Sigmoid colon (tissue), 7 donors: ENCODE results near the gene ESRRA. TPM values are rescaled to one million over a fixed set of nuclear protein-coding genes. Genes with fewer than 3 reads are reported as not detected.

ENCODE experiments used
- DNase-seq: peaks from one replicate; pipeline ENCODE4 v3.0.0-alpha.2; 2019
- H3K27ac ChIP-seq, 4 donors: fragments of 200-600 bp; sonication (generic); one replicate each; pipeline ENCODE4 v1.5.1; 2016 to 2019; ENCODE audit warnings: mild to moderate bottlenecking in 1 of 4
- H3K27me3 ChIP-seq, 3 donors: fragments of 200-600 bp; sonication (generic); one replicate each; pipeline ENCODE4 v1.5.1; 2019; ENCODE audit warnings: mild to moderate bottlenecking in 1 of 3
- H3K36me3 ChIP-seq, 4 donors: fragments of 200-600 bp; sonication (generic); one replicate each; pipeline ENCODE4 v1.5.1; 2016 to 2019
- H3K4me1 ChIP-seq, 4 donors: fragments of 200-600 bp; sonication (generic); one replicate each; pipeline ENCODE4 v1.5.1; 2017 to 2019
- H3K4me3 ChIP-seq, 4 donors: fragments of 200-600 bp; sonication (generic); one replicate each; pipeline ENCODE4 v1.5.1; 2017 to 2019; ENCODE audit warnings: mild to moderate bottlenecking in 2 of 4, moderate library complexity in 1 of 4
- H3K9me3 ChIP-seq, 4 donors: fragments of 200-600 bp in 3 of 4; sonication (generic) in 3 of 4; one replicate each; pipeline versions ENCODE4 v1.5.1 to v1.6.1; 2013 to 2019
- CTCF ChIP-seq, 4 experiments: fragments of 450-650 bp in 3 of 4; fragments of 200-600 bp in 1 of 4; IDR thresholded peaks; one replicate each; pipeline ENCODE4 v1.5.1; 2016 to 2019; ENCODE audit warnings: antibody characterized with exemption in 4 of 4, mild to moderate bottlenecking in 3 of 4, moderate library complexity in 2 of 4
- EP300 ChIP-seq, 4 donors: sonication (generic); formaldehyde crosslinking; IDR thresholded peaks; one replicate each; pipeline ENCODE4 v1.6.1; 2017; ENCODE audit warnings: antibody characterized with exemption in 4 of 4
- POLR2A ChIP-seq, 2 donors: fragments of 450-650 bp; IDR thresholded peaks; one replicate each; pipeline ENCODE4 v1.6.1; 2016; ENCODE audit warnings: antibody characterized with exemption in 2 of 2, mild to moderate bottlenecking in 2 of 2, moderate library complexity in 2 of 2
- POLR2AphosphoS5 ChIP-seq, 4 donors: sonication (generic); formaldehyde crosslinking; IDR thresholded peaks; one replicate each; pipeline ENCODE4 v1.6.1; 2017; ENCODE audit warnings: antibody characterized with exemption in 4 of 4
- WGBS, 2 donors: extraction: QIAGEN DNeasy Blood & Tissue Kit; methylation state at CpG; one replicate each; pipeline ENCODE4 v1.1.7; 2013; 5-methylcytosine and 5-hydroxymethylcytosine counted together
- intact Hi-C: fragments of 100-400 bp; cut with DNase I; formaldehyde crosslinking; loops from one replicate; pipeline ENCODE4 v1.15.1; 2023
- polyA plus RNA-seq, 3 donors: library from polyadenylated mRNA; stranded (reverse); fragments of 200-250 nt; gene quantifications; one replicate each; pipeline ENCODE4 v1.2.3, GENCODE V29; 2013
- total RNA-seq, 4 donors: library from RNA; depleted of rRNA; stranded (reverse); fragments of >200 nt; gene quantifications; one replicate each; pipeline ENCODE4 v1.1.0, GENCODE V29; 2016
- donor health status: healthy with polysubstance abuse.
- donor health status: Bipolar disorder and iron deficiency.
- donor health status: healthy.

ESRRA gene
- total and polyA plus RNA-seq, 7 donors, result 39.9 to 244 (median 48.7) TPM

GRCh38 chr11:64356498-64357411 lies 51.4 kb downstream of the ESRRA start:
- H3K4me1 ChIP-seq, result peaks cover 0 to 45% (median 38%) of the 10 kb centered on the region in 4 donors
- intact Hi-C loops, result no loop called here
- no peaks in the 10 kb centered on the region for H3K9me3 ChIP-seq
- no peak overlapping the region for H3K27ac ChIP-seq
- 85 to 89% methylated on average over 25 of the region's 25 CpGs for WGBS, 2 donors
- no peak overlapping the region for H3K4me3 ChIP-seq
- no peak for DNase-seq
- peaks cover 0 to 10% (median 7%) of the 10 kb centered on the region in 4 donors for H3K36me3 ChIP-seq
- H3K27me3 ChIP-seq, result no peaks in the 10 kb centered on the region
- TF ChIP-seq CTCF (IDR thresholded peaks at IDR 0.05), result peak in 1 of 4 experiments; percentile 9
- TF ChIP-seq EP300 (IDR thresholded peaks at IDR 0.05), result no peak
- no peak for TF ChIP-seq POLR2AphosphoS5 (IDR thresholded peaks at IDR 0.05)

- TF ChIP-seq POLR2AphosphoS5 (IDR thresholded peaks at IDR 0.05), result no peak
- TF ChIP-seq EP300 (IDR thresholded peaks at IDR 0.05), result no peak
- TF ChIP-seq POLR2A (IDR thresholded peaks at IDR 0.05), result no peak
- no peak for TF ChIP-seq CTCF (IDR thresholded peaks at IDR 0.05)
- peak overlapping the region in 1 of 4 donors; percentile 90 for H3K27ac ChIP-seq
- H3K36me3 ChIP-seq, result peaks cover 0 to 17% (median 10%) of the 10 kb centered on the region in 4 donors
- H3K4me1 ChIP-seq, result peaks cover 0 to 45% (median 38%) of the 10 kb centered on the region in 4 donors
- H3K27me3 ChIP-seq, result no peaks in the 10 kb centered on the region
- no peaks in the 10 kb centered on the region for H3K9me3 ChIP-seq
- no peak overlapping the region for H3K4me3 ChIP-seq
- 90 to 95% methylated on average over 6 of the region's 6 CpGs for WGBS, 2 donors
- intact Hi-C loops, result no loop called here
- DNase-seq, result no peak
Observed at GRCh38 chr11:64357446-64357845, 52.1 kb downstream of the ESRRA start.

GRCh38 chr11:64357904-64358535 lies 52.7 kb downstream of the ESRRA start:
- DNase-seq, result no peak
- Histone ChIP-seq H3K4me3 (peak overlapping the region; percentile 79 to 92 (median 84)), H3K9me3 (no peaks in the 10 kb centered on the region), H3K4me1 (peaks cover 0 to 45% (median 38%) of the 10 kb centered on the region in 4 donors), H3K27ac (peak overlapping the region; percentile 79 to 90 (median 86)), H3K27me3 (no peaks in the 10 kb centered on the region), H3K36me3 (peaks cover 0 to 22% (median 13%) of the 10 kb centered on the region in 4 donors)
- WGBS, 2 donors, result 39 to 70% methylated on average over 13 of the region's 13 CpGs
- intact Hi-C loops, result no loop called here
- TF ChIP-seq EP300 (IDR thresholded peaks at IDR 0.05), result no peak
- TF ChIP-seq CTCF (IDR thresholded peaks at IDR 0.05), result no peak

- peaks cover 0 to 26% (median 14%) of the 10 kb centered on the region in 4 donors for H3K36me3 ChIP-seq
- DNase-seq, result no peak
- no peak for TF ChIP-seq EP300 (IDR thresholded peaks at IDR 0.05)
- TF ChIP-seq CTCF (IDR thresholded peaks at IDR 0.05), result no peak
- TF ChIP-seq POLR2A (IDR thresholded peaks at IDR 0.05), result no peak
- TF ChIP-seq POLR2AphosphoS5 (IDR thresholded peaks at IDR 0.05), result no peak
- H3K4me1 ChIP-seq, result peaks cover 0 to 45% (median 38%) of the 10 kb centered on the region in 4 donors
- H3K27me3 ChIP-seq, result no peaks in the 10 kb centered on the region
- no peaks in the 10 kb centered on the region for H3K9me3 ChIP-seq
- peak overlapping the region; percentile 79 to 90 (median 86) for H3K27ac ChIP-seq
- peak overlapping the region; percentile 79 to 92 (median 84) for H3K4me3 ChIP-seq
- intact Hi-C loops, result no loop called here
- WGBS, 2 donors, result 18 to 36% methylated on average over 7 of the region's 7 CpGs
Observed at GRCh38 chr11:64358536-64358906, 53.2 kb downstream of the ESRRA start.
